WERI-Rb-1 (cell line): ENCODE results near the gene HDAC3.

Experiments used
- DNase-seq: peaks from one replicate; pipeline ENCODE4 v3.0.0-alpha.2; 2020
- H3K27ac ChIP-seq: fragments of 250-450 bp; sonication (Bioruptor Pico); 2 replicates; pipeline ENCODE4 v1.5.1; 2020; ENCODE audit warnings: mild to moderate bottlenecking, moderate library complexity
- H3K27me3 ChIP-seq: fragments of 250-450 bp; sonication (Bioruptor Pico); 2 replicates; pipeline ENCODE4 v1.5.1; 2021; ENCODE audit warnings: mild to moderate bottlenecking, low read depth, moderate library complexity; ENCODE audit not compliant: insufficient read depth, severe bottlenecking
- H3K36me3 ChIP-seq: fragments of 250-450 bp; sonication (Bioruptor Pico); 2 replicates; pipeline ENCODE4 v1.5.1; 2020; ENCODE audit warnings: mild to moderate bottlenecking, moderate library complexity
- H3K4me3 ChIP-seq: 2 replicates; pipeline ENCODE4 v1.5.1; 2011; ENCODE audit warnings: low read depth, mild to moderate bottlenecking, control low read depth, low read length
- H3K9me3 ChIP-seq: fragments of 250-450 bp; sonication (Bioruptor Pico); 2 replicates; pipeline ENCODE4 v1.5.1; 2021; ENCODE audit warnings: mild to moderate bottlenecking, moderate library complexity; ENCODE audit not compliant: severe bottlenecking
- TF ChIP-seq, protein P1 (sequence below): IDR thresholded peaks from 2 replicates; pipeline ENCODE4 v1.5.1; 2011; ENCODE audit warnings: low read depth, mild to moderate bottlenecking, control low read depth, inconsistent platforms, low read length

HDAC3 gene

DNA sequence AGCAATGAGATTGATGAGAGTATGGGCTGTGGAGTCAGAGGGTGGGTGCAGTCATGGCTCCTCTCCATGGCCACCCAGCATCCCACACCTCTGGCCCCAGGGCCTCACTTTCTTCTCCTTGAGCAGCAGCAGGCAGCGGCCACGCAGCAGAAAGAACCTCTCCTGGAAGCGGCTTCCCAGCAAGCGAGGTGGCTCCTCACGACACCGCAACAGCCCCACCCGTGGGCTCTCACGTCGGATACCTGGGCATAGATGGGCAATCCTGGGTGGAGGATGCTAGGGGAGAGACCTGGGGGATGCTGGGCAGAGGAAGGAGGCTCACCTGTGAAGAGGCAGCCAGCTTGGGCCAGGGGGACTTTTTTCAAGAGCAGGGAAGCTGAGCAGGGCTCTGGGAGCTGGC lies 19.7 kb upstream of the HDAC3 start:
- TF ChIP-seq, protein P1, sequence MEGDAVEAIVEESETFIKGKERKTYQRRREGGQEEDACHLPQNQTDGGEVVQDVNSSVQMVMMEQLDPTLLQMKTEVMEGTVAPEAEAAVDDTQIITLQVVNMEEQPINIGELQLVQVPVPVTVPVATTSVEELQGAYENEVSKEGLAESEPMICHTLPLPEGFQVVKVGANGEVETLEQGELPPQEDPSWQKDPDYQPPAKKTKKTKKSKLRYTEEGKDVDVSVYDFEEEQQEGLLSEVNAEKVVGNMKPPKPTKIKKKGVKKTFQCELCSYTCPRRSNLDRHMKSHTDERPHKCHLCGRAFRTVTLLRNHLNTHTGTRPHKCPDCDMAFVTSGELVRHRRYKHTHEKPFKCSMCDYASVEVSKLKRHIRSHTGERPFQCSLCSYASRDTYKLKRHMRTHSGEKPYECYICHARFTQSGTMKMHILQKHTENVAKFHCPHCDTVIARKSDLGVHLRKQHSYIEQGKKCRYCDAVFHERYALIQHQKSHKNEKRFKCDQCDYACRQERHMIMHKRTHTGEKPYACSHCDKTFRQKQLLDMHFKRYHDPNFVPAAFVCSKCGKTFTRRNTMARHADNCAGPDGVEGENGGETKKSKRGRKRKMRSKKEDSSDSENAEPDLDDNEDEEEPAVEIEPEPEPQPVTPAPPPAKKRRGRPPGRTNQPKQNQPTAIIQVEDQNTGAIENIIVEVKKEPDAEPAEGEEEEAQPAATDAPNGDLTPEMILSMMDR, result no peak
- no peaks in the 10 kb centered on the region for H3K27me3 ChIP-seq
- no peak overlapping the region for H3K27ac ChIP-seq
- DNase-seq, result no peak
- no peaks in the 10 kb centered on the region for H3K9me3 ChIP-seq
- H3K36me3 ChIP-seq, result no peaks in the 10 kb centered on the region
- no peak overlapping the region for H3K4me3 ChIP-seq

DNA sequence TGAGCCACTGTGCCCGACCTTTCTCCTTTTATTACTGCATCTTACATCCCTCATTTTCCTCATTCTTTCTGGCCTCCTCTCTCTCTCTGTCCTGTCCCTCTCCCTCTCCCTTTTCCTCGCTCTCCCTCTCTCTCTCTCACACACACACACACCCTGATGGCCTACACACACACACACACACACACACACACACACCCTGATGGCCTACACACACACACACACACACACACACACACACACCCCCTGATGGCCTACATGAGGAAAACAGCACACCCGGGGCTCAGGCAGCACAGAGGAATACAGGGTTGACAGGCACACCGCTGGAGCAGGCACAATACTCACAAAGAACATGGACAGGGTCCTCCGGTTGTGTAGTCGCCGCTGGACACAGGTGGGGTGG lies 18.4 kb upstream of the HDAC3 start:
- Histone ChIP-seq H3K27ac (no peak overlapping the region), H3K36me3 (no peaks in the 10 kb centered on the region), H3K27me3 (no peaks in the 10 kb centered on the region), H3K9me3 (no peaks in the 10 kb centered on the region), H3K4me3 (no peak overlapping the region)
- no peak for DNase-seq
- TF ChIP-seq, protein P1, result no peak

DNA sequence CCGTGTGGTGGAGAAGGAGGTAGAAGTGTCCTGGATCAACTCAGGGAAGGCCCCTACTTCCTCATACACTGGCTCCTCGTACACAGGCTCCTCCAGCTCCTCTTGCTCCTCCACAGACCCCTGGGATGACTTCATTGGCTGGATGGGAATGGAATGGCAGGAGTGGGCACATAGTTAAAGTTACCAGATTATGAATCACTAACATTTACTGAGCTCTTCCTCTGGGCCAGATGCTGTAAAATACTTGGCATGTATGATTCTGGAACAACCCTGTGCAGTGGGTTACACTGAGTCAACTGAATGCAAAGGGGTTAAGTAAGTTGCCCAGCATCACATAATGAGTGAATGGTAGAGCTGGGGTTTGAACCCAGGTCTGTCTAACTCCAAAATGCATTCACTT lies 17.6 kb upstream of the HDAC3 start:
- DNase-seq, result no peak
- H3K9me3 ChIP-seq, result no peaks in the 10 kb centered on the region
- TF ChIP-seq, protein P1, result no peak
- H3K36me3 ChIP-seq, result no peaks in the 10 kb centered on the region
- H3K27ac ChIP-seq, result no peak overlapping the region
- H3K4me3 ChIP-seq, result no peak overlapping the region
- no peaks in the 10 kb centered on the region for H3K27me3 ChIP-seq

DNA sequence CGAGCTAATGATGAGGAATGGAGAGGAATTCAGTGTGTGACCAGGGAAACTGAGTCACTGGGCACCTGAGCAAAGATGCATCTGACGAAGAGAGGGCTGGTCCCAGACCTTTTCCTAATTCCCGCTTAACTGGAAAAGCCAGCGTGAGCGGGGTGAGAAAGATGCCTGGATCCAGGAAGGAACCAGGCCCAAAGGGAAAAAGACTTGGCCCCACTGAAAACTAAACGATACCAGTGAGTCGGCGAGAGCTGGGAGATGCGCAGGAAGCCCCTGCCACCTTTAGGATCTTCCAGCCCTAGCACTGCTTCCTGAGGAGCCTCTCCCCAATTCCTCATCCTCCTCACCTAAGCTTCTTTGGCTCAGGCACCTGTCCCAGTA lies 15.1 kb upstream of the HDAC3 start:
- Histone ChIP-seq H3K27me3 (no peaks in the 10 kb centered on the region), H3K27ac (no peak overlapping the region), H3K36me3 (no peaks in the 10 kb centered on the region), H3K4me3 (no peak overlapping the region), H3K9me3 (no peaks in the 10 kb centered on the region)
- TF ChIP-seq, protein P1, result no peak
- no peak for DNase-seq

DNA sequence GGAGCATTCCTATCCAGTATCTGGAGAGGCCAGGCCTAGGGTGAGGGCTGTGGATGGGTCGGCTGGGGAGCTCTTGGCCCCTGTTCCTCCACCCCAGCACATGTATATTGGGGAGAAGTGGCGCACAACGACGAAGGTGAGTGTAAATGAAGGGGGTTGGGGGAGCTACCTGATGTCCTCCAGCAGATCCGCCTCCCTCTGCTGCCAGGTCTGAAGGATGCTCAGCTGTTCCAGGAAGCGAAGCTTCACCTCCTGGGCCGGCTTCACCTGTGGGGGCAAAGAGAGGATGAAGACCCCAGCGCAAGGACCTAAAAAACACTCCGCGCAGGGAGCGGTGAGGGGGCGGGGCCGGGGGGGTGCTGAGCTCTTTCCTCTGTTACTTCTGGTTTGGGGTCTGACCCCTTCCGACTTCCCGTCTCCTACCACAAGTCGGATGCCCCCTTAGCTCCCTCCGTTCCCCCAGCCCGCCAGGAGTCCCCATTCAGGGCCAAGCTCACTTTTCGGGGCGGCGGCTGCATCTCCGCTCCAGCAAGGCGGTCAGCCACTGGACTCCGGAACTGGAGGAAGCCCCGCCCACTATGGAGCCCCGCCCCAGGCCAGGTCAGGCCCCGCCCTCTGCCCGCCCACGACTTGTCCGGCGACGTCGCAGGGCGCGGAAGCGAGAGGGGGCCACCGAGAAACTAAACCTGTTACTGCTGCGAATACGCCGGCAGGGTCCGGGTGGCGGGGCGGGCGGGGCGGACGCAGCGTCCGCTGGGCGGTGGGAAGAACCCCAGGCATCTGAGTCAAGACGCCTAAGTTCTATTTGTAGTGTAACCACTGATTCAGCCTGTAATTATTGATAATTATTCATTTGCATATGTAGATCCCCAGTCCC lies 14.4 kb upstream of the HDAC3 start, which contains the start of gene FCHSD1:
Gene FCHSD1 (minus strand): TSS at position 568 of the 877 bp plus-strand sequence. CDS start 50 bp downstream, at position 518.
- no peak for DNase-seq
- no peak within 1 kb of the TSS for H3K4me3 ChIP-seq
- no peaks in the 10 kb centered on the region for H3K27me3 ChIP-seq
- no peaks in the 10 kb centered on the region for H3K36me3 ChIP-seq
- TF ChIP-seq, protein P1, result no peak
- no peak within 1 kb of the TSS for H3K27ac ChIP-seq
- no peaks in the 10 kb centered on the region for H3K9me3 ChIP-seq
